HG03457 (cell line): ENCODE data around the gene ATAT1.
"Not testable (repeated sequence)": the region's sequence is repeated elsewhere in the genome, so short reads cannot be mapped to it uniquely, and the experiment has no call there.

ENCODE experiments used
- ATAC-seq: cut with Tn5 transposase; IDR thresholded peaks from one replicate; pipeline ENCODE4 v1.9.1; 2021; ENCODE audit warnings: moderate number of reproducible peaks; ENCODE audit not compliant: unreplicated experiment

The ATAT1 gene

GRCh38 chr6:30647242-30648116, 20.8 kb downstream of the ATAT1 start:
- peak; percentile 50 for ATAC-seq

GRCh38 chr6:30651143-30651542, 24.5 kb downstream of the ATAT1 start:
- ATAC-seq = no peak

GRCh38 chr6:30654798-30655742, 28.4 kb downstream of the ATAT1 start:
- no peak for ATAC-seq

GRCh38 chr6:30655743-30656094, 29.0 kb downstream of the ATAT1 start:
- ATAC-seq = no peak

GRCh38 chr6:30656513-30656912, 29.8 kb downstream of the ATAT1 start:
- no peak for ATAC-seq

GRCh38 chr6:30657454-30657853, 30.8 kb downstream of the ATAT1 start:
- ATAC-seq = no peak

GRCh38 chr6:30657922-30658321, 31.2 kb downstream of the ATAT1 start:
- not testable (repeated sequence) for ATAC-seq

- no peak for ATAC-seq
Measured at GRCh38 chr6:30664994-30665767, 38.5 kb downstream of the ATAT1 start.

GRCh38 chr6:30666300-30666699, 39.6 kb downstream of the ATAT1 start:
- ATAC-seq = not testable (repeated sequence)

- ATAC-seq = no peak
Measured at GRCh38 chr6:30670760-30671527, 44.3 kb downstream of the ATAT1 start.

- ATAC-seq = no peak
Measured at GRCh38 chr6:30672445-30673253, 46.0 kb downstream of the ATAT1 start, which contains the start of gene DHX16. Gene DHX16 (minus strand): TSS chr6:30673006. CDS start chr6:30672841, 165 bp downstream.

- no peak for ATAC-seq
Measured at GRCh38 chr6:30676660-30677285, 50.1 kb downstream of the ATAT1 start.

GRCh38 chr6:30678964-30679726, 52.5 kb downstream of the ATAT1 start:
- no peak for ATAC-seq

GRCh38 chr6:30679765-30680535, 53.3 kb downstream of the ATAT1 start:
- no peak for ATAC-seq

GRCh38 chr6:30681766-30682142, 55.1 kb downstream of the ATAT1 start:
- ATAC-seq = no peak

GRCh38 chr6:30682143-30683117, 55.8 kb downstream of the ATAT1 start:
- peak; percentile 32 for ATAC-seq
